ENCODE data around the gene RHBDF1. TPM values are rescaled to one million over a fixed set of nuclear protein-coding genes. Genes with fewer than 3 reads are reported as not detected.

Gene RHBDF1
- polyA plus RNA-seq, 2 of the 4 experiments (the other 2 are of a cell fraction): 13.5 to 19.2 TPM

Small RNAs within 50 kb of the gene (small RNA-seq; reads per million reads assigned to genes)
- 0 reads per million in 6 experiments for gene MIR6859-4
- gene Z69720.2: 0 reads per million in 6 experiments

Other genes starting within 250 kb of the RHBDF1 start
- 46.9 and 50.9 TPM in 2 replicates for gene POLR3K, start 19.0 kb downstream of the RHBDF1 start, polyA plus RNA-seq (2011; rRNA removed)
- gene POLR3K, start 19.0 kb downstream of the RHBDF1 start, polyA plus RNA-seq (2017; fragmentation: RNase III; extraction: RNeasy Plus Mini Kit Qiagen cat#74134 plus additional on column Dnase treatment): 45.6 to 51.8 TPM (median 47.6 TPM) in 3 replicates
- 43.5 and 45.0 TPM in 2 replicates for gene SNRNP25, start 18.8 kb downstream of the RHBDF1 start, polyA plus RNA-seq (2011; rRNA removed)
- gene SNRNP25, start 18.8 kb downstream of the RHBDF1 start, polyA plus RNA-seq (2017; fragmentation: RNase III; extraction: RNeasy Plus Mini Kit Qiagen cat#74134 plus additional on column Dnase treatment): 82.1 to 83.0 TPM (median 82.2 TPM) in 3 replicates
- gene MPG, start 5.6 kb upstream of the RHBDF1 start, polyA plus RNA-seq (2011; rRNA removed): 25.5 and 28.2 TPM in 2 replicates
- 42.3 to 54.3 TPM (median 47.6 TPM) in 3 replicates for gene MPG, start 5.6 kb upstream of the RHBDF1 start, polyA plus RNA-seq (2017; fragmentation: RNase III; extraction: RNeasy Plus Mini Kit Qiagen cat#74134 plus additional on column Dnase treatment)
- 15.8 and 17.0 TPM in 2 replicates for gene NPRL3, start 66.0 kb upstream of the RHBDF1 start, polyA plus RNA-seq (2011; rRNA removed)
- 24.6 to 28.4 TPM (median 25.9 TPM) in 3 replicates for gene NPRL3, start 66.0 kb upstream of the RHBDF1 start, polyA plus RNA-seq (2017; fragmentation: RNase III; extraction: RNeasy Plus Mini Kit Qiagen cat#74134 plus additional on column Dnase treatment)
- not detected in 2 replicates for gene HBZ, start 80.0 kb upstream of the RHBDF1 start, polyA plus RNA-seq (2011; rRNA removed)
- gene HBZ, start 80.0 kb upstream of the RHBDF1 start, polyA plus RNA-seq (2017; fragmentation: RNase III; extraction: RNeasy Plus Mini Kit Qiagen cat#74134 plus additional on column Dnase treatment): not detected in 3 replicates
- gene HBM, start 93.3 kb upstream of the RHBDF1 start, polyA plus RNA-seq (2011; rRNA removed): not detected in 2 replicates
- gene HBM, start 93.3 kb upstream of the RHBDF1 start, polyA plus RNA-seq (2017; fragmentation: RNase III; extraction: RNeasy Plus Mini Kit Qiagen cat#74134 plus additional on column Dnase treatment): not detected in 3 replicates
- gene HBA2, start 100.2 kb upstream of the RHBDF1 start, polyA plus RNA-seq (2011; rRNA removed): 0.20 and 0.26 TPM in 2 replicates
- 0.23 to 0.68 TPM in 2 of 3 replicates, not detected in the other for gene HBA2, start 100.2 kb upstream of the RHBDF1 start, polyA plus RNA-seq (2017; fragmentation: RNase III; extraction: RNeasy Plus Mini Kit Qiagen cat#74134 plus additional on column Dnase treatment)
- not detected in 2 replicates for gene HBA1, start 104.0 kb upstream of the RHBDF1 start, polyA plus RNA-seq (2011; rRNA removed)
- gene HBA1, start 104.0 kb upstream of the RHBDF1 start, polyA plus RNA-seq (2017; fragmentation: RNase III; extraction: RNeasy Plus Mini Kit Qiagen cat#74134 plus additional on column Dnase treatment): 0.51 to 1.3 TPM (median 0.58 TPM) in 3 replicates
- gene HBQ1, start 107.8 kb upstream of the RHBDF1 start, polyA plus RNA-seq (2011; rRNA removed): 2.0 and 2.3 TPM in 2 replicates
- 2.8 to 4.7 TPM (median 3.2 TPM) in 3 replicates for gene HBQ1, start 107.8 kb upstream of the RHBDF1 start, polyA plus RNA-seq (2017; fragmentation: RNase III; extraction: RNeasy Plus Mini Kit Qiagen cat#74134 plus additional on column Dnase treatment)
- 34.5 and 51.6 TPM in 2 replicates for gene LUC7L, start 156.8 kb upstream of the RHBDF1 start, polyA plus RNA-seq (2011; rRNA removed)
- gene LUC7L, start 156.8 kb upstream of the RHBDF1 start, polyA plus RNA-seq (2017; fragmentation: RNase III; extraction: RNeasy Plus Mini Kit Qiagen cat#74134 plus additional on column Dnase treatment): 64.5 to 67.6 TPM (median 65.3 TPM) in 3 replicates
- 25.6 and 27.4 TPM in 2 replicates for gene FAM234A, start 162.2 kb upstream of the RHBDF1 start, polyA plus RNA-seq (2011; rRNA removed)
- 52.3 to 54.9 TPM (median 53.3 TPM) in 3 replicates for gene FAM234A, start 162.2 kb upstream of the RHBDF1 start, polyA plus RNA-seq (2017; fragmentation: RNase III; extraction: RNeasy Plus Mini Kit Qiagen cat#74134 plus additional on column Dnase treatment)
- gene RGS11, start 203.3 kb upstream of the RHBDF1 start, polyA plus RNA-seq (2011; rRNA removed): 2.1 and 2.6 TPM in 2 replicates
- gene RGS11, start 203.3 kb upstream of the RHBDF1 start, polyA plus RNA-seq (2017; fragmentation: RNase III; extraction: RNeasy Plus Mini Kit Qiagen cat#74134 plus additional on column Dnase treatment): 4.2 to 6.7 TPM (median 5.3 TPM) in 3 replicates
- 0.82 and 1.1 TPM in 2 replicates for gene ARHGDIG, start 208.0 kb upstream of the RHBDF1 start, polyA plus RNA-seq (2011; rRNA removed)
- gene ARHGDIG, start 208.0 kb upstream of the RHBDF1 start, polyA plus RNA-seq (2017; fragmentation: RNase III; extraction: RNeasy Plus Mini Kit Qiagen cat#74134 plus additional on column Dnase treatment): 1.3 to 1.9 TPM (median 1.4 TPM) in 3 replicates
- 0.21 and 0.45 TPM in 2 replicates for gene PDIA2, start 210.5 kb upstream of the RHBDF1 start, polyA plus RNA-seq (2011; rRNA removed)
- gene PDIA2, start 210.5 kb upstream of the RHBDF1 start, polyA plus RNA-seq (2017; fragmentation: RNase III; extraction: RNeasy Plus Mini Kit Qiagen cat#74134 plus additional on column Dnase treatment): 0.42 to 0.82 TPM (median 0.52 TPM) in 3 replicates